HG02588 (cell line): ENCODE measurements around the gene SYMPK.
"Not testable (repeated sequence)": the region's sequence is repeated elsewhere in the genome, so short reads cannot be mapped to it uniquely, and the experiment has no call there.

Experiments used
- ATAC-seq: cut with Tn5 transposase; IDR thresholded peaks from one replicate; pipeline ENCODE4 v1.9.1; 2021; ENCODE audit warnings: mild to moderate bottlenecking, moderate library complexity; ENCODE audit not compliant: unreplicated experiment

Gene SYMPK

DNA sequence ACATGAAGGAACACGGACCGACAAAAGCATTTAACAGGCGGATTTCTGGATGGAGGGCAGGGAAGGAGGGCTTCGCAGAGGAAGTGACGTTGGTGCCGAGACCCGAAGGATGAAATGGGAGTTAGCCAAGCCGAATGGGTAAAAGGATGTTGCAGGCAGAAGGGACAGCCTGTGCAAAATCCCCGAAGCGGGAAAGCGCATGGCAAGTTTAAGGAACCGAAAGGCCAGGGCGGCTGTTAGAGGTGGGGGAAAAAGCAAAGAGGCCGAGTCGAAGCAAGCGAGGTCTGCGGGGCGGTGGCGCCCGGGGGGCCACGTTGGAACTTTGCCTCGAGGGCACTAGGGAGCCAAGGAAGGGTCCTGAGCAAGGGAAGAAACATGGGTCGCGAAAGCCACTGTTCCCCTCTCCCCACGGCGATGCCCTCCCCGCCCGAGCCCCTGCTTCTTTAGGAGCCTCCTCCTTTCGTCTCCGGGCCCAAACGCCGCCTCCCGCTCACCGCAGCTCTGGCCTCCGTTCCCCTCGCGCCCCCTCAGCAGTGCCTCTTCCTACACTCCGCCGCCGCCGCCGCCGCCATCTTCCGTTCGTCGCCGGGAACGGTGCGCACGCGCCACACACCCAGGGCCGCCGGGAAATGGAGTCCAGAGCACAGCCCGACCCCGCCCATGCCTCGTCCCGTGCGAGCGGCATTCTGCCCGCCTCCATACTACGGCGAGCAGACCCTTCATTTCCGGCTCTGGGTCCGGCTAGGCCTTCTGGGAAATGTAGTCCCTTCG lies at the start of gene SYMPK:
Gene SYMPK (minus strand): TSS at position 584 of the 771 bp plus-strand sequence. CDS start 8,652 bp downstream, outside the sequence.
- ATAC-seq: peak; percentile 89

DNA sequence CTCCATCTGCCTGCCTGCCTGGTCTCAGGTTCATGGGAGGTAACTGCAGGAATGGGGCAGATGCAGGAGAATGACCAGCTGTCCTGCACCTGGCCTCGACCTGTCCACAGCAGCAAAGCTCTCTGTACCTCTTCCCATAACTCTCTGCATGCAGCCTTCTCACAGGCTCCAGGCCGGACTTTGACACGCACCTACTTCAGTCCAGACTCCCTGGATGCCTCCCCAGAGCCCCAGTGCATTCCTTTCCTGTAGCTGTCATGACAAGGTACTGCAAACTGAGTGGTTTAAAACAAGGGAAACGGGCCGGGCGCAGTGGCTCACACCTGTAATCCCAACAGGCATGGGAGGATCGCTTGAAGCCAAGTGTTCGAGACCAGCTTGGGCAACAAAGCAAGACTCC lies 48.3 kb upstream of the SYMPK start:
- ATAC-seq: no peak

DNA sequence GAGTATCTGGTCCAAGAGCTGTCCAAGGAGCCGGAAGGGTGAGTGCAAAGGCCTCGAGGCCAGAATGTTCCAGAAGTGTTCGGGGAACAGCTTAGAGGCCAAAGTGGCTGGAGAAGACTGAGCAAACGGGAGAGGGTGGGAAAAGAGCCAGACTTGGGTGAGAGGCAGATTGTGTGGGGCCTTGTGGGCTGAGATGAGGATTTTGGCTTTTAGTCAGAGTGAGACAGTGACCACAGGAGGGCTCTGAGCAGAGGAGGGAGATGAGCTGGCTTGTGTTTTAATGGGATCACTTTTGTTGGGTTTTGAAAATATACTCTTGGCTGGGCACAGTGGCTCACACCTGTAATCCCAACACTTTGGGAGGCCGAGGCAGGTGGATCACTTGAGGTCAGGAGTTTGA lies 46.0 kb upstream of the SYMPK start:
- ATAC-seq: no peak

DNA sequence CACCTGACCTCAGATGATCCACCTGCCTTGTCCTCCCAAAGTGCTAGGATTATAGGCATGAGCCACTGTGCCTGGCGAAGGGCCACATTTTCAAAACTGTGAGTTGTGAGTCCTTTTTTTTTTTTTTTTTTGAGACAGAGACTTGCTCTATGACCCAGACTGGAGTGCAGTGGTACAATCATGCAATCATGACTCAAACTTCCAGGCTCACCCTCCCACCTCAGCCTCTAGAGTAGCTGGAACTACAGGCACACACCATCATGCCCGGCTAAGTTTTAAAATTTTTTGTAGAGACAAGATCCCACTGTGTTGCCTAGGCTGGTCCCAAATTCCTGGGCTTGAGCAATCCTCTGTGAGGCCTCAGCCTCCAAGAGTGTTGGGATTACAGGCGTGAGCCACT lies 43.3 kb upstream of the SYMPK start:
- no peak for ATAC-seq

DNA sequence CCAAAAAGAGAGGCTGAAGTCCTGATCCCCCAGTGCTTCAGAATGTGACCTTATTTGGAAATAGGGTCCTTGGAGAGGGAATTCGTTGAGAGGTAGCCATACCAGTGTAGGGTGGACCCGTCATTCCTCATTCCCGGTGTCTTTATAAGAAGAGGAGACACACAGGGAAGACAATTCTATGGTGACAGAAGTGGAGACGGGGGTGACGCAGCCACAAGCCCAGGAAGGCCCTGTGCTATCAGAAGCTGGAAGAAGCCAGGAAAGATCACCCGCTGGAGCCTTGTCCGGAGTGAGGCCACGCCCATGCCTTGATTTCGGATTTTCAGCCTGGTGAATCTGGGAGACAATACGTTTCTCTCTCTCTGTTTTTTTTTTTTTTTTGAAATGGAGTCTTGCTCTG lies 42.1 kb upstream of the SYMPK start:
- no peak for ATAC-seq

DNA sequence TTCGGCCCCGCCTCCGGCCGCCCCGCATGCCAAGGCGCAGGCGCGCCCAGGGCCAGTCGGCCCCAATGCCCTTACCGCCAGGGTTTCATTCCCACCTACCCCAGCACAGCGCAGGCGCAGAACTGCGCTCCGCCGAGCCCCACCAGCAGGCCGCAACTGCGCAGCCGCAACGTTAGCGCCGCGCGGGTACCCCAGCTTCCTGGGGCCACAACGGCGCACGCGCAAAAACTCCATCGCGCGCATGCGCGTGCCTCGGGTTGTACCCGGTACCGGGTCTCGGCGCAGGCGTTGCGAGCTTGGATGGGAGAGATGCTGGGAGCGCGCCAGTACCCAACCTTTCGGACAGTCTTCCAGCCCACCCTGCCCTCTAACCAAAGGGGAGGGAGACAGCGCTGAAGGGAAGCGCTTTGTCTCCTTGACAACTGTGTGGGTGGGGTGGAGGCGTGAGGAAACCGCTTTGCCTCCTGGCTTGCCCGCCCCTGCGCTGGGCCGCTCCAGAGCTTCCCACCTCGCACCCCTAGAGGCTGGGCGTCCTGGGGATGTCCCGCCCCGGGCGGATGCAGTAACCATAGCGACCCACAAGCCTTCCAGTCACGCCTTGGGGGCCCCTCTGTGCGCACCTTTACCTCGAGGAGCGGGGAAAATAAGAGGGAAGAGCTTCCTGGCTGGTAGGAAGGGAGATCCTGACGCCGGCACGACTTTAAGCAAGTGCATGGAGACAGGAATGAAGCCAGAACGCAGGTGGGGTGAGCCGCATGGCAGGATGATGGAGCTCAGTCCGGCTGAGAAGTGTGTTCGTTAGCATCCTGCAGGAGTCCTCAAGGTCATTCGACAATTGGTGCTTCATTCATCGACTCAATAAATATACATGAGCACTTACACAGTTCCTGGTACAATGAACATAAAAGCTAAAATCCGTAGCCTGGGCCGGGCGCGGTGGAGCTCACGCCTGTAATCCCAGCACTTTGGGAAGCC lies 40.0 kb upstream of the SYMPK start:
- peak; percentile 89 for ATAC-seq

DNA sequence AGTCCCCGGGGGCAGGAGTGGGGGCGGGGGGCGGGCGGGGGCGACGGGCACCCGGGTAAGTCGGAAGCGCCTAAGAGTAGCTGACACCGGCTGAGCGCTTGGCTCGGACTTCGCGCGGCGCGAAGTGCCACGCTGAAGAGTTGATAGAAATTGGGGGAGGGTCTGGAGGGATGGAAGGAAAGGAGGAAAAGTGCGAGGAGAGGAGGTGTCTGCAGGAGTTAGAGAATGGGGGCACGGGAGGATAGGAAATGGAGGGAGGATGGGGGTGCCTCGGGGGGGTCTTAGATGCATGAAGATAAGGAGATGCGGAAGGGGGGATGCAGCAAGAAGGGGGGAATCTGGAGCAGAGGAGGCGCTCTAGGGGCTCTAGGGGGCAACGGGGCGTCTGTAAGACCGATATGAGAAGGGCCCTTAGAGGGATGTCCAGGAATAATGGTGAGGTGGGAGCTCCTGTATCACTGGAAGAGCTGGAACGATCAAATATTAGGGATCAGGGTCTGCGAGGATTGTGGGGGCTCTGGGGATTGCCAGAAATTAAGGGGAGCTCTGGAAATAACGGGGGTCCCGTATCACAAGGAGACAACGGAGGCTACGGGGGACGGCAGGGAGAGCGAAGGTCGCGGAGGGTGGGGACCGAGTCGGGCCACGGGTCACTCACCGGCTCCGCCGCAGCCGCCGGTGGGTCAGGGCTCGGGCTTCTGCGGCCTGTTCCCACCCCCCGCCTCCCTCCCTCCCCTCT lies 39.1 kb upstream of the SYMPK start, which contains the start of gene MYPOP:
Gene MYPOP (minus strand): TSS at position 702 of the 739 bp plus-strand sequence. CDS start 840 bp downstream, outside the sequence.
- no peak for ATAC-seq

DNA sequence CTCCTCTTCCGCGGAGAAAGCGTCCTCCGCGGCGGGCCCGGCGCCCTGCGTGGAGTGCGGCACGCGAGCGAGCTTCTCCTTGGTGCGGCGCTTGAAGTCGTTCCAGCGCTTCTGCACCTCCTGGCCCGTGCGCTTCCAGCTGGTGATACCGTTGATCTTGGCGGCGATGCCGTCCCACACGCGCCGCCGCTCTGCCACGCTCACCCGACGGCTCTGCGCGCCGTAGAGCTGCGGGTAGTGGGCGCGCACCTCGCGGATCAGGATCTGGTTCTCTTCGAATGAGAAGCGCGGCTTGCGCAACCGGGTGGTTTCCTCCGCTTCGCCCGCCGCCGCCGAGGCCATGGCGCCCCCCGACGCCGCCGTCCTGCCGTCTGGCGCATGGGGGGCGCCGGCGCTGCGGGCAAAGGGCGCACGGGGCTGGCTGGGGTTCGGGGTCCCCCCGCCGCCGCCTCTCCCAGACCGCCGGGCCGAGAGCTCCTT lies 38.5 kb upstream of the SYMPK start:
- no peak for ATAC-seq

DNA sequence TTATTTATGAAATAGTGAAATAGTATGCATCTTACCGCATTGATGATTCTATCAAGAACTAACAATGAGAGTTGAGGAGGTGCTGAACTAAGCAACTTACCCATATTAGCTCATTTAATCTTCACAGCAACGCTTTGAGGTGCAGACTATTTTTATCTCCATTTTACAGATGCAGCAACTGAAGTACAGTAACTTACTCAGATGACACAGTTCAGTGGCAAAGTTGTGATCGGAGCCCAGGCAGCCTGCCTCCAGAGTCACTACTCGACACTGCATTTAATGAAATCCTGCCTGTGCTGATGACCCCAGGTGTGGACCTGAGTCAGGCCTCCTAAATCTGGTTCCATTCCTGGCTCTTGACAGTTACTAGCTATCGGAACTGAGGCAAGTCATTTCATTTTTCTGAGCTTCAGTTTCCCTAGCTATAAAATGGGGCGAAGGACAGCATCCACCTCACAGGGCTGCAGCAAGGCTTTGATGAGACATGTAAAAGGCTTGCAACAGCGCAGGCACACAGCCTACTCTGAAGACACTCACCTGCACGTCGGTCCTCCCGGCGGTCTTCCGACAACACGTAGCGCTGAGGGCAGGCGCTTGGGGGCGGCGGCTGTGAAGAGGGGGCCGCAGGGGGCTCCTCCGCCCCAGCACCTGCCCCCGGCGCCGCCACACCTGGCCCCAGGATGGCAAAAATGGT lies 37.9 kb upstream of the SYMPK start:
- ATAC-seq: no peak

DNA sequence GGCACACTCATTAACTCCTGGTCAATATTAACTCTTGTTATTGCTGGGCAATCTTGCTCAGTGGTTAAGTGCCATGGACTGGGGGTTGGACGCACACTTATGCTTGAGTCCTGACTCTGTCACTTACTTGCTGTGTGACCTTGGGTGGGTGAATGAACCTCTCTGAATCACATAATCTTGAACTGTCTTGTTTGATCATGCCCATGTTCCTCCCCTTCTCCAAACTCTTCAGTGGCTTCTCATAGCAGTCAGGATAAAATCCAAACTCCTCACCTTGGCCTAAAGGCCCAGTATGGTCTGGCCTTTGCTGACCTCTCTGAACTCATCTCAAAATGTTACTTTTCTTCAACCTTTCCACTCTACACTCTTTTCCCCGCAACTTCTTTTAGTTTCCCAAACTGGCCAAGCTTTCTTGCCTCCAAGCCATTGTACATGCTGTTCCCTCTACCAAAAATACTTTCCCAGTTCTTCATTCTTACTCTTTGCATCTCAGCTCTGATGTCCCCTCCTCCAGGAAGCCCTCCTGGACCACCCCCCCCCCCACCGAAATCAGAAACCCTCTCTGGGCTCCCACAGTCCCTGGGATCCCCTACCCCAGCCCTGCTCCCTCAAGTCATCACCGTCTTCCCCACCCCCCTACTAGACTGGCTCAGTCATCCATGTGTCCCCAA lies 37.1 kb upstream of the SYMPK start:
- ATAC-seq: no peak

DNA sequence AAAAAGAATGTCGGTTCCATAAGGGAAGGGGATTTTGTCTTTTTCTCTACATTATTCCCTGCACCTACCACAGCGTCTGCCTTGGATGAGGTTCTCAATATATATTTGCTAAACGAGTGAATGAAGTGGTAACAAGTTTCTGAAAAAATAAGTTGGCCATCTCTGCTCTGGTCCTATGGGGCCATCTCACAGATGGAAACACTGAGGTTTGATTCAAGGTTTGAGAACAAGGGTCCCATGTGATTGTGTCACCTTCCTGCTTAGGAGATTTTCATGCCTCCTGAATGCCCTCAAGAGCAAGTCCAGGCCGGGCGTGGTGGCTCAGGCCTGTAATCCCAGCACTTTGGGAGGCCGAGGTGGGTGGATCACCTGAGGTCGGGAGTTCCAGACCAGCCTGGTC lies 36.3 kb upstream of the SYMPK start:
- ATAC-seq: no peak

DNA sequence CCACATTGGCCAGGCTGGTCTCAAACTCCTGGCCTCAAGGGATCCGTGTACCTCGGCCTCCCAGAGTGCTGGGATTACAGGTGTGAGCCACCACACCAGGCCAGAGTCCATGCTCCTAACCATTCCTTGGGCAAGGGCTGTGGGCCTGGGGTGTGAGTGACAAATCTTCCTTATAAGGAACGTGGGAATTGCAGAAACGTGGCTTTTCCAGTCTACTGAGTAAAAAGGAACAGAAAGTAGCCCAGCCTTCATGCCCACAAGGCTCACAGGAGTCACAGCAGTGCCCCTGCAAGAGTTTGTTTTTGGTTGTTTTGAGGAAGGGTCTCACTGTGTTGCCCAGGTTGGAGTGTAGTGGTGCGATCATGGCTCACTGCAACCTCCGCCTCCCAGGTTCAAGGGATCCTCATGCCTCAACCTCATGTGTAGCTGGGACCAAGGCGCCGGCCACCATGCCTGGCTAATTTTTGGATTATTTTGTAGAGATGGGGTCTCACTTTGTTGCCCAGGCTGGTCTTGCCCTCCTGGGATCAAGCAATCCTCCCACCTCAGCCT lies 34.4 kb upstream of the SYMPK start:
- ATAC-seq: no peak

DNA sequence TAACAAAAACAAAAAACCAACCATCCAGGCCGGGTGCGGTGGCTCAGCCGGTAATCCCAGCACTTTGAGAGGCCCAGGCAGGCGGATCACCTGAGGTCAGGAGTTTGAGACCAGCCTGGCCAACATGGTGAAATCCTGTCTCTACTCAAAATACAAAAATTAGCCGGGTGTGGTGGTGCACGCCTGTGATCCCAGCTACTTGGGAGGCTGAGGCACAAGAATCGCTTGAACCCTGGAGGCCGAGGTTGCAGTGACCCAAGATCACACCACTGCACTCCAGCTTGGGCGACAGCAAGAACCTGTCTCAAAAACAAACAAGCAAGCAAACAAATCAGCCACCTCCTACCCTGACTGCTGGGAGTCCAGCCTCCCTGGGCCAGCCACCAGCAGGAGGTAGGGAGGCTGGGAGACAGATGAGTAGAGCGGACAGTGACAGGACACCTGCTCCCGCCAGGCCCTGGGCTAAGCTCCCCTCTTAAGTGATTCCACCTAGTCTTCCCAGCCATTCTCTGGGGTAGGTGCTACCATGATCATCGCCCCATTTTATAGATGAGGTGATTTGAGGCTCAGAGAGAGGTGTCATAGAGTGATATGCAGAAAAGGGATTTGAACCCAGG lies 33.1 kb upstream of the SYMPK start:
- ATAC-seq: not testable (repeated sequence)

DNA sequence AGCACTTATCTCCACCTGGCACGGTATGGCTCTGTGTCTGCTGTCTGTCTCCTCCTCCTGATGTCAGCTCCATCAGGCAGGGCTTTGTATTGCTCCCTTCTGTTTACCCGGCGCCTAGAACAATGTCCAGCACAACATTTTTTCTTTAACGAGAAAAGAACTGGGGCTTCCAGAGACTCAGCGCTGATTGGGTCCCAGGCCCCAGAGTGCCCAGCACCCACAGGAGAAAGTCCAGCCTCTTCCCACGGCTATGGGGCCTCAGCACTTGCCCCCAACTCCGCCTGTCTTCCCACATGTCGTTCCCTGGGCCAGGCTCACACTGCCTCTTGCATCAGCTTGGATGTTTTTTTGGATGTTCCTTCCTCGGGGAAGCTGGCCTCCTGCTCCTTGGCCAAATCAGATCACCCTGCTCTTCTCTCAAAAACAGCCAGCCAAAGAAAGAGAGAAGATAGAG lies 32.6 kb upstream of the SYMPK start:
- no peak for ATAC-seq

DNA sequence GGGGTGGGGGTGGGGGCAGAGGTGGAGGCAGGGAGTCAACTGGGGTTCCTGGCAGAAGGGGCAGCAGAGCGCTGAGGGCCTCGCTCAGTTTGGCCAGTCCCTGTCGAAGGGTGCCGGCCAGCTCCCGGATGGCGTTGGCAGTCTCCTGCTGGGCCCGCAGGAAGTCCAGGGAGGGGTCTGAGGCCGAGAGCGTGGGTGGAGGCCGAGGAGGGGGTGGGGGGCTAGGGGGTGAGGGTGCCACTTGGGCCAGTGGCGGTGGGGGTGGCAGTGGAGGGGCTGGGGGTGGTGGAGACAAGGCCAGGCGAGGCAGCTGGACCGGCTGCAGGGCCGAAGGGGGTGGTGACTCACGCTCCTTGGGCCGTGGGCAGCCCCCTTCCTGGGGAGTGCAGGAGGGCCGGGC lies 27.9 kb upstream of the SYMPK start:
- no peak for ATAC-seq

DNA sequence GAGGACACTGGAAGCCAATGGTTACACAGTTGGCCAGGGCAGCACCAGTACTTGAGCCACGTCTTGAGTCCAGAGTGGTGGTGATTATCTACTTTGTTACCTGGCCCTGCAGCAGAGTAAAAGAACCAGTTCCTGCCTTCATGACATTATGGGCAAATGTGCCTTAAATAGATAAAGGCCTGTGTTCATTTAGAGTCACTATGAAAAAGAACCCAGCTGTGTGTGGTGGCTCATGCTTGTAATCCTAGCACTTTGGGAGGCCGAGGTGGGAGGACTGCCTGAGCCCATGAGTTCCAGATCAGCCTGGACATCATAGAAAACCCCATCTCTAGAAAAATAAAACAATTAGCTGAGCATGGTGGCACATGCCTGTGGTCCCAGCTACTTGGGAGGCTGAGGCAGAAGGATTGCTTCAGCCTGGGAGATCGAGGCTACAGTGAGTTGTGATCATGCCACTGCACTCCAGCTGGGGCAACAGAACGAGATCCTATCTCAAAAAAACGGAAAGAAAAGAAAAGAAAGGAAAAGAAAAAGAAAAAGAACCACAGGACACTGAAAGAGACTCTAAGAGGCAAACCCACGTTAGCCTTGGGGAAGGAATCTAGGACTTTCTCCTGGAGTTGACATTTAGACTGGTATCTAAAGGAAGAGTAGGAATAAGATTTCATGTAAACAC lies 26.4 kb upstream of the SYMPK start:
- no peak for ATAC-seq

DNA sequence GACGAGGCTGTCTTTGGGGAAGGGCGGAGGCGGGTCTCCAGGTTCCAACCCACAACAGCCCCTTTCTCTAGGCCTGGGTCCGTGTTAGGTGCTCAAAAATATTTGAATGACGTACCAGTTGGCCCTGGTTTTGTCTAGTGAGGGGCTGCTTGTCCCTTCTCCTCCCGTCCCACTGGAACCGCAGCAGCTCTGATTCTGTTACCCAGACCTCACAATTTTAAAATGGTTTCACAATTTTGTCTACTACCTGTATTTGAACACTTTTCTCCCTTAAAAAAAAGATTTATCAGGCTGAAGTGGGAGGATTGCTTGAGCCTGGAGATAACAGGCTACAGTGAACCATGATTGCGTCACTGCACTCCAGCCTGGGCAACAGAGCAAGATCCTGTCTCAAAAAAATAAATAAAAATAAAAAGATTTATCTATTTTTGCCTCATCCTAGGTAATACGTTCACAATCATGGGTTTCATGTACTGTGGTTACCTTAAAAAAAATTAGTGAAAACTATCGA lies 24.3 kb upstream of the SYMPK start:
- no peak for ATAC-seq
